Body of pancreas (tissue), 4 donors: ENCODE results near the gene CMKLR1.

Source experiments
- CTCF ChIP-seq, 7 experiments: fragments of 450-650 bp in 4 of 7; fragments of 200-600 bp in 3 of 7; sonication (generic) in 3 of 7; IDR thresholded peaks; one replicate each; pipeline ENCODE4 v1.5.1; 2016 to 2019; ENCODE audit warnings: antibody characterized with exemption in 7 of 7
- POLR2A ChIP-seq, 3 donors: fragments of 450-650 bp; IDR thresholded peaks; one replicate each; pipeline ENCODE4 v1.6.1; 2016; ENCODE audit warnings: antibody characterized with exemption in 3 of 3, mild to moderate bottlenecking in 2 of 3

GRCh38 chr12:108270035-108270848 is 68.9 kb downstream of the CMKLR1 start:
- TF ChIP-seq CTCF (IDR thresholded peaks at IDR 0.05) (no peak), POLR2A (IDR thresholded peaks at IDR 0.05) (no peak)
